GM23338 (cell line): ENCODE data around the gene MYO18B.

Source experiments
- CREB1 ChIP-seq: fragments of 250-450 bp; sonication (Bioruptor Pico); IDR thresholded peaks from 2 replicates; pipeline ENCODE4 v1.5.0; 2020; ENCODE audit warnings: low read depth, mild to moderate bottlenecking, moderate library complexity
- ETS1 ChIP-seq: IDR thresholded peaks from 2 replicates; pipeline ENCODE4 v1.6.1; 2016; ENCODE audit warnings: antibody characterized with exemption
- EZH2 ChIP-seq: fragments of 200-600 bp; sonication (generic); IDR thresholded peaks from one replicate; pipeline ENCODE4 v1.8.0; 2017; ENCODE audit warnings: antibody characterized with exemption, mild to moderate bottlenecking, low read depth; ENCODE audit not compliant: unreplicated experiment
- EZH2phosphoT487 ChIP-seq: fragments of 200-600 bp; sonication (generic); IDR thresholded peaks from one replicate; pipeline ENCODE4 v1.8.1; 2018; ENCODE audit warnings: antibody characterized with exemption; ENCODE audit not compliant: unreplicated experiment
- JUNB ChIP-seq: IDR thresholded peaks from one replicate; pipeline ENCODE4 v1.6.1; 2016; ENCODE audit warnings: antibody characterized with exemption; ENCODE audit not compliant: unreplicated experiment
- NANOG ChIP-seq: IDR thresholded peaks from 2 replicates; pipeline ENCODE4 v1.6.1; 2016; ENCODE audit warnings: antibody characterized with exemption, borderline replicate concordance
- POLR2AphosphoS5 ChIP-seq: IDR thresholded peaks from 2 replicates; pipeline ENCODE4 v1.6.1; 2016; ENCODE audit warnings: antibody characterized with exemption, low read depth
- REST ChIP-seq: IDR thresholded peaks from one replicate; pipeline ENCODE4 v1.6.1; 2018; ENCODE audit warnings: antibody characterized with exemption; ENCODE audit not compliant: unreplicated experiment
- STAT1 ChIP-seq: IDR thresholded peaks from one replicate; pipeline ENCODE4 v1.6.1; 2016; ENCODE audit warnings: antibody characterized with exemption; ENCODE audit not compliant: unreplicated experiment
- ZNF114 ChIP-seq: fragments of 250-450 bp; sonication (Bioruptor Pico); IDR thresholded peaks from 2 replicates; pipeline ENCODE4 v1.5.0; 2020; ENCODE audit warnings: mild to moderate bottlenecking, moderate library complexity
- ZNF331 ChIP-seq: fragments of 250-450 bp; sonication (Bioruptor Pico); IDR thresholded peaks from 2 replicates; pipeline ENCODE4 v1.5.0; 2020; ENCODE audit warnings: low read depth, mild to moderate bottlenecking, moderate library complexity
- TF ChIP-seq, protein P1 (sequence below), 2 experiments: fragments of 200-600 bp in 1 of 2; sonication (generic) in 1 of 2; conservative IDR thresholded peaks; 2 replicates each; pipeline versions ENCODE4 v1.5.1 to v1.6.1; 2016 to 2017; ENCODE audit warnings: antibody characterized with exemption in 2 of 2, low read depth in 2 of 2, mild to moderate bottlenecking in 2 of 2, moderate library complexity in 1 of 2

- TF ChIP-seq, protein P1, sequence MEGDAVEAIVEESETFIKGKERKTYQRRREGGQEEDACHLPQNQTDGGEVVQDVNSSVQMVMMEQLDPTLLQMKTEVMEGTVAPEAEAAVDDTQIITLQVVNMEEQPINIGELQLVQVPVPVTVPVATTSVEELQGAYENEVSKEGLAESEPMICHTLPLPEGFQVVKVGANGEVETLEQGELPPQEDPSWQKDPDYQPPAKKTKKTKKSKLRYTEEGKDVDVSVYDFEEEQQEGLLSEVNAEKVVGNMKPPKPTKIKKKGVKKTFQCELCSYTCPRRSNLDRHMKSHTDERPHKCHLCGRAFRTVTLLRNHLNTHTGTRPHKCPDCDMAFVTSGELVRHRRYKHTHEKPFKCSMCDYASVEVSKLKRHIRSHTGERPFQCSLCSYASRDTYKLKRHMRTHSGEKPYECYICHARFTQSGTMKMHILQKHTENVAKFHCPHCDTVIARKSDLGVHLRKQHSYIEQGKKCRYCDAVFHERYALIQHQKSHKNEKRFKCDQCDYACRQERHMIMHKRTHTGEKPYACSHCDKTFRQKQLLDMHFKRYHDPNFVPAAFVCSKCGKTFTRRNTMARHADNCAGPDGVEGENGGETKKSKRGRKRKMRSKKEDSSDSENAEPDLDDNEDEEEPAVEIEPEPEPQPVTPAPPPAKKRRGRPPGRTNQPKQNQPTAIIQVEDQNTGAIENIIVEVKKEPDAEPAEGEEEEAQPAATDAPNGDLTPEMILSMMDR (conservative IDR thresholded peaks at IDR 0.05; ENCODE audit: low read depth in 2 of 2), result no peak
- TF ChIP-seq EZH2 (no peak), EZH2phosphoT487 (no peak), POLR2AphosphoS5 (no peak), ZNF114 (CRISPR knock-in tag) (no peak), ZNF331 (CRISPR knock-in tag) (no peak), REST (no peak), ETS1 (no peak), CREB1 (CRISPR knock-in tag) (no peak), NANOG (no peak), JUNB (no peak), STAT1 (no peak)
These were observed 313.7 kb downstream of the MYO18B start for GRCh38 chr22:26055693-26056092.
